CD4-positive, alpha-beta T cell treated with Interleukin-12 subunit alpha and Interleukin-12 subunit beta, for 1 hour (primary cell): ENCODE measurements around the gene DBR1.

Experiments
- DNase-seq: peaks from one replicate; pipeline ENCODE4 v3.0.0-alpha.2; 2020

Gene DBR1, protein sequence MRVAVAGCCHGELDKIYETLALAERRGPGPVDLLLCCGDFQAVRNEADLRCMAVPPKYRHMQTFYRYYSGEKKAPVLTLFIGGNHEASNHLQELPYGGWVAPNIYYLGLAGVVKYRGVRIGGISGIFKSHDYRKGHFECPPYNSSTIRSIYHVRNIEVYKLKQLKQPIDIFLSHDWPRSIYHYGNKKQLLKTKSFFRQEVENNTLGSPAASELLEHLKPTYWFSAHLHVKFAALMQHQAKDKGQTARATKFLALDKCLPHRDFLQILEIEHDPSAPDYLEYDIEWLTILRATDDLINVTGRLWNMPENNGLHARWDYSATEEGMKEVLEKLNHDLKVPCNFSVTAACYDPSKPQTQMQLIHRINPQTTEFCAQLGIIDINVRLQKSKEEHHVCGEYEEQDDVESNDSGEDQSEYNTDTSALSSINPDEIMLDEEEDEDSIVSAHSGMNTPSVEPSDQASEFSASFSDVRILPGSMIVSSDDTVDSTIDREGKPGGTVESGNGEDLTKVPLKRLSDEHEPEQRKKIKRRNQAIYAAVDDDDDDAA

DNA sequence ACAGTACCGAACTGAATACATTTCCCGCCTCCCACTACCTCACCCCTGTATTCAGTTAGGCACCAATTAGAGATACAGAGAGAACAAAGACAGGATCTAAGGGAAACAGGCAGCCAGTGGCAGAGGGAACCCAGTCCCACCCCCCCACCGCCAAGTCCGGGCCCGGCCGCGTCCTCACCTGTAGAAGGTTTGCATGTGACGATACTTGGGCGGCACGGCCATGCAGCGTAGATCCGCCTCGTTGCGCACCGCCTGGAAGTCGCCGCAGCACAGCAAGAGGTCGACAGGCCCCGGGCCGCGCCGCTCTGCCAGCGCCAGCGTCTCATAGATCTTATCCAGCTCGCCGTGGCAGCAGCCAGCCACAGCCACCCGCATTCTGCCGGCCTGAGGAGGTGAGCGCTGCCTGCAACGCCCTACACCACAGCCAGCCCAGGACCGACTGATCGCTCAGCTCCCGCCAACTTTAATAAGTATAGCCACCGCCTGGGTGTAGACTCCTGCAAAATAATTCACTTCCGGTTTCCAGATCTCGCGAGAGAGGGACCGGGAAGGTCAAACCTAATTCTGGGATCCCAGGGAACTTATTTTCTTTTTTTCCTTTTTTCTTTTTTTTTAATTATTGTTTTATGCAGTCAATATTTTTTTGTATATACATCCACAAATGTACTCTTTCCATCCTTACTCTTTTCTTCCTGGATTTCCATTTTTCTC lies at the start of gene DBR1:
Gene DBR1, minus strand, starts transcription at position 501 of the 711 bp plus-strand sequence. Its CDS starts 126 bp downstream, at position 375.
- DNase-seq, result peak; percentile 87

DNA sequence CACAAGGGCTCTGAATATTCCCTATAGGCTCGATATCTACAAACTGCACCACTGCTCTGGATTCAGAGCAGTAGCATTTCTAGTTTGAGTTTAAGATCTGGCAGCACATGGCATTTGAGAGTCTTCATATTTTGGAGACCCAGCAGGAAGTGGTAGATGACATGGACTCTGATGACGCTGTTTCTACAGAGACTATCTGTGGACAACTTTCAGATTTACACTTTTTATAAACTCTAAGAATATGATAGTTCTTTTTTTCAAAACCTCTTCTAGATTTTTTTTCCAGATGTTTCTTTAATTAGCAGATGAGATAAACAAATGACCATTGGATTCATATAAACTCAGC lies 48.2 kb upstream of the DBR1 start:
- no peak for DNase-seq

DNA sequence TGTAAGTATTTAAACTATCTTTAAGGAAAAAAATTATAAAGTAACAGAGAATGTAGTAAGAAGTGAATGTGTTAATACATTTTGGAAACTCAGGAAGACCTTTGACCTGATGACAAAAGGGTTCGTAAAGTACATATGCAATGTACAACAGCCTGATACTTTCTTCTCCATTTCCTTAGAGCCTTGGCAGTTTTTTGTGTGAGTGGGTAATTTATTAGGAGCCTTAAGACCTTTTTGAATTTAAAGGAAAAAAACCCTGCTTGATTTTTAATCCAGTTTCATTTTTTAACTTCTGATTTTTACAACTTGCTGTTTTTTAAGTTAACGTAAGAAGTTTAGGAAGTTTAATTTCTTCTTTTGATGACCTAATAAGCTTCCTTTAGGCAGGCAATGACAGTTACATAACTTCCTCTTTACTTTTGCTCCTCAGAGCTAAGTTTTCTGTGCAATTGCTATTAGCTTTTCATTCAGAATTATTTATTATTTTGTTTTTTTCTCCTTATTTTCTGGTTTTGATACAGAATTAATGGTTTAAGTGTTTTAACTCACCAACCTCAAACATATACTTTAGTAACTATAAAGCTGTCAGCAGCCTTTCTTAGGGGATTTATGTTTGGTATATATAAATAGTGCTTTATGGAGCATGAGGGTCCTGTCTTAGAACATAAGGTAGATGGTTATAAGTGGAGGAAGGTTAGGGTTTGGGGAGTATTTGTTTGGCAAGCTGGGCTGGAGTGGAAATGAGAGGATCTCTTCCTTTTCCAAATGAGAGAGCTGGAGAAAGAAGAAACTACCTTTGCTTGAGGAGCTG lies 47.6 kb upstream of the DBR1 start:
- no peak for DNase-seq

DNA sequence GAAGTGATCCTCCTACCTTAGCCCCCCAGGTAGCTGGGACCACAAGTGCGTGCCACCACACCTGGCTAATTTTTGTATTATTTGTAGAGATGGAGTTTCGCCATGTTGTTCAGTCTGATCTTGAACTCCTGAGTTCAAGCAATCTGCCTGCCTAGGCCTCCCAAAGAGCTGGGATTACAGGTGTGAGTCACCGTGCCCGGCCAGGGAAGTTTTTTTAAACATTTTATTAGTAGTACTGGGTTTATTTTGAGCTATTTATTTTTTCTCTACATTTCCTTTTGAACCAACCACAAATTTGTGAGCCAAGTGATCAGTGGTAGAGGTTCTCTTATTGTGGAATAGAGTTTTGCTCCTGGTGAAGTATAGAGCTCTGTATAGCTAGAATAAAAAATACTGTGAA lies 46.1 kb upstream of the DBR1 start:
- no peak for DNase-seq

DNA sequence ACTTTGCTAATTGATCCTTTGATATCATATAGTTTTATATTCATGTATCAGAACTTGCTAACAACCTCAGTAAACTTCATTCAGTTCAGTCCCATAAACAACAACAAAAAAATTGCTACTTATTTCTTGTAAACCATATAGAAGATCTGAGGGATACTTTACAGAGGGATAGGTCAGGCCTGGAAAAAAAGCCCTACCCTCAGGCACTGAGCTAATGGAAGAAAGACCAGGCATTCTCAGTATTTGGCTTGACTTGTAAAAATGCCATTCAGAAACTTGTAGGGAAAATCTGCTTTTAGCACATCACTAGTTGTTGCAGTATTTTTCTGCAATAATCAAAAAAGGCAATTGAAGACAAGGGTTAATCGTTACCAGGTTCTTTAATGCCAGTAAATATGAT lies 45.5 kb upstream of the DBR1 start:
- DNase-seq, result no peak

DNA sequence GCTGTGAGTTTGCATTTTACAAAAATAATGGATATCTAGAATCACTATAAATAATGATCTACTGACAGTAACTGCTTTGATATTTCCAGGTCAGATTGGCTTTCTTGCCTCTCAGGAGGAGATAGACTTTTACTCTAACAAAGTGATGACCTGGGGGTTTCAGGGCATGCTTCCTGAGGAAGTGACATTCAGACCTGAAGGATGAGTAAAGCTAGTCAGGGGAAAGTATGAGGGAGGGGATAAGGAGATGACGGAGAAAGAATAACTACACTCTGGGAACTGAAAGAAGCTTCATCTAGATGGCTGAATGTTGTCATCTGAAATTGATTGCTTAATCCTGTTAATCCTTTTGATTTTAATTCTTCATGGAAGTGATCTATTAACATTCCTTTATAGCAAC lies 44.5 kb upstream of the DBR1 start:
- DNase-seq, result no peak

DNA sequence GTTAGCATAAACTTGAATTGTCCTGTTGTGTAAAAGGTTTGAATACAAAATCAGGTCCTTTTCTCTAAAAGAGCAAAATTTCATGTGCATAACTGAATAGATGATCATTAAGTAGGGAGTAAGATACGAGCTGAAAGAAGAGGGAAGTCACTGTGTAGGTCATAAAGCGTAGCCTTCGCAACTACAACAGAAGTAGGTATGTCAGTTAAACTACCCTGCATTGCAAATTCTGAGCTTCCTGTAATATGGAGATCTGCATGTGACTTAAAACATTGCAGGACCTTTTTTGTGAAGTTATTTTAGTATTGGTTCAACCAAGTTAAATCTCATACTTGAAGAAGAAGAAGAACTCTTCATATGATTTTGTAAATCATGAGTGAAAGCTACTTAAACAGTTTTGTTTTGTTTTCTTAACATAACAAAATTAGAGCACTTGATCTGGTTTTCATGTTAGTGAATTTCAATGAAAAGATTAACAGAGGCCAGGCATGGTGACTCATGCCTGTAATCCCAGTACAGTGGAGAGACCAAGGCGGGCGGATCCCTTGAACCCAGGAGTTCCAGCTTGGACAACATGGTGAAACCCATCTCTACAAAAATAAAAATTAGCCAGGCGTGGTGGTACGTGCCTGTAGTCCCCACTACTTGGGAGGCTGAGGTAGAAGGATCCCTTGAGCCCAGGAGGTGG lies 38.8 kb upstream of the DBR1 start:
- DNase-seq, result no peak

DNA sequence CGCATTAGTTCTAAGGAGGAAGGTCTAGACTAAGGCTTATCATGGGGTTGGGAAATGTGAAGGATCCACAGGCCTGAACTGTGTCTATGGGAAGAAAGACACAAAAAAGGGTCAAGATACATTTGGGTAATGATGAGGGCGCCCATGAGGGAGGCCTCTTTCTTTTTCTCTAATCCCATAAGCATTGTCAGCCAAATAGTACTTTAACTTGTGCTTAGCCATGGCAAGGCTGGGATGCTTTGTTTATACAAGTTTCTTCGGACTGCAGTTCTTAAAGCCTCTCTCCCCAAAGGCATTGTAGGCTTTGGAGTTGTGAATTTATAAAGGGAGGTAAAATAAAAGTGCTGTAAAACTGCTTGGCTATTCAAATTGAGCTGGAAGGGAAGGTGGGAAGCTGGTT lies 35.8 kb upstream of the DBR1 start:
- no peak for DNase-seq

DNA sequence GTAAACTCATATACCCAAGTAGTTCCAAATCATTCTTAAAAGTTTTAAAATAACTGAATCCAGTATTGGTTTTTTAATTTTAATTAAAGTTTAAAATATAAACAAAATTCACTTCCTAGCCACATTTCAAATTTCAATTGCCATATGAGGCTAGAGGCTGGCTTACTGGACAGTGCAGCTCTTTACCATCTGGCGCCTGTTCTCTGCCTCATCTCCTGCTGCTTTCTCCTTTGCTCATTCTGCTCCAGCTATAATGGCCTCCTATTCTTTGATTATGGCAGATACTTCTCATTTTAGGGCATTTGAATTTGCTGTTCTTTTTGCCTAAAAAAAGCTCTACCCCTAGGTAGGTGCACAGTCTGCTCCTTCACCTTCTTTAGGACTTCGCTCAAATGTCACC lies 31.5 kb upstream of the DBR1 start:
- no peak for DNase-seq

DNA sequence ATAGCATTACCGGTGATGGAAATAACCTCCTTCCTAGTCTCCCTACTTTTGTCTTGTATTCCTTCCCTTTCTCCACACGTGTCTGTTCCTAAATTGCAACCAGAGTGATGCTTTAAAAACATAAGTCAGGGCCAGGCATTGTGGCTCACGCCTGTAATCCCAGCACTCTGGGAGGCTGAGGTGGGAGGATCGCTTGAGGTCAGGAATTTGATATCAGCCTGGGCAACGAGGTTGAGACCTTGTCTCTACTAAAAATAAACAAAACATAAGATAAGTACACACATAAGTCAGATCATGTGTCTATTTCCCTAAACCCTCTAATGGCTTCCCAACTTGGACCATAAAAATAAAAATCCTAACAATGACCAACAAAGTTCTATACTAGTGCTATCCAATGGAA lies 30.8 kb upstream of the DBR1 start:
- DNase-seq, result no peak

DNA sequence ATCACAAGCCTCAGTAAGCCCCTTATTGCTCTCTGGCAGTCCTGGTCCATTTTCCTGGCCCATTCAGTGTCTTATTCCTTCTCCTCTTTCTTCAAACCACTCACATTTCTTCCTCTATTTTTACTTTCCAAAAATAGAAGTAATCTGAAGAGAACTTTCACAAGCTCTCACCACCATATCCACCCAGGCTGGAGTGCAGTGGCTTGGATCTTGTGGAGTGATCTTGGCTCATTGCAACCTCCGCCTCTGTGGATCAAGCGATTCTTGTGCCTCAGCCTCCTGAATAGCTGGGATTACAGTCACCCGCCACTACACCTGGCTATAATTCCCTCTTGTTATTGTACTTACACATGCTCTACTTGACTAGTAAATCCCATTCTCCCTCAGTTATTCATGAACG lies 29.2 kb upstream of the DBR1 start:
- no peak for DNase-seq

DNA sequence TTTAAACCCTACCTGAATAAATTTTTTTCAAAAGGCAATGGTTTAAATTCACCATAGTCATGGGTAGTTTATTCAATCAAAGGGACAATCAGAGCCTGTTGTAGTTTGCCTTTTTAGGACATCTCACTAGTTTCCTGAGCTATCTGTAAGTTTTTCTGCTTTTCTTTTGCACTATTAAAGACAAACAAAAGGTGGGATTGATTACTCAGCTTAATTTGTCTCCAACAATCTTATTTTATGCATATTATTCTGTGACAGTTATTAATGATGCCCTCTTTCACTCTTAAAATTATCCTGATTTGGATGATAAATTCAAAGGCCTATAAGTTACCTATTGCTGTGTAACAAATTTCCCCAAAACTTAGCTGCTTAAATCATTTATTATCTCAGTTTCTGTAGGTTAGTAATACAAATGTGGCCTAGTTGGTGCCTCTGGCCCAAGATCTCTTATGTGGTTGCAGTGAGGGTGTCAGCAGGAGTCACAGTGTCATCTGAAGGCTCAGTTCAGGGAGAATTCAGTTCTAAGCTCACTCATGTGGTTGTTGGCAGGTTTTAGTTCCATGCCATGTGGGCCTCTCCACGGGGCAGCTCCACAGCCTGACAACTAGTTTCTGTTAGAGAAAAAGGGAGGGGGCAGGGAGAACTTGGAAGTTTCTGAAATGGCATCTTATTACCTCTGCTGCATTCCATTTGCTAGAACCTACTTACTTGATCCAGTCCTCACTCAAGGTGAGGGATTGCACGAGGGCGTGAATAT lies 28.4 kb upstream of the DBR1 start:
- DNase-seq, result no peak

DNA sequence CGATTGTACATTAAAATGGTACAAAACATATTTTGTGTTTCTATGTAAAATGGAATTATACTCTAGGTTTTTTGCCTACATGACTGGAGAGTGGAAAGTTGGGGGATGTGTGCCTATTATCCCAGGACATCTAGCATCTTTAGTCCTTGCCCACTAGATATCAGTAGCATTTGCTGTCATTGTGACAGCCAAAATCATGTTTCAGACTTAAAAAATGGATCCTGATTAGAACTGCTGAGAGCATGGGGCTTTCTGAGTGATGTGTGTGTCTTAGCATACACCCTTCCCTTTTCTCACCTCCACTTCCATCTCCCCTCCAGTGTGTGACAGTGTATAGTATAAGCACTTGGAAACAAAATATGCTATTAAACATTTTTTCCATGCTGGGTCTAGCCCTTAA lies 25.7 kb upstream of the DBR1 start:
- DNase-seq, result no peak

DNA sequence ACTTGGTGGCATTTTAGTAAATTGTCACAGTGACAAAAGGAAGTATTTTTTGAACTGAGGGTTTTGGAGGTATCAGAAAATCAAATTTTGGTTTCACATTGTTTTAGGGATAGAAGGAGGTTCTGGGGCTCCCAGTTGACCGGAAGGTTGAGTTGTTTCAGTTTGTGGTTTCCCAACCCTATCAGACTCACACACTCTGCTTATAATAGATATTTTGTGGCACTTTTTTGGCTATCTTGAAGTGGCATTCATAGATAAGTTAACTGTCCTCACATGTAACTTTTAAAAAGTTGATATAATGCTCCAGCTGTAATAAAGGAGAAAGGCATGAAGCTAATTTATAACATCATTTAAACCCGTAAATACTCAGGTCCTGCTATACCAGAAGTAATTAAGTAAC lies 25.1 kb upstream of the DBR1 start:
- no peak for DNase-seq

DNA sequence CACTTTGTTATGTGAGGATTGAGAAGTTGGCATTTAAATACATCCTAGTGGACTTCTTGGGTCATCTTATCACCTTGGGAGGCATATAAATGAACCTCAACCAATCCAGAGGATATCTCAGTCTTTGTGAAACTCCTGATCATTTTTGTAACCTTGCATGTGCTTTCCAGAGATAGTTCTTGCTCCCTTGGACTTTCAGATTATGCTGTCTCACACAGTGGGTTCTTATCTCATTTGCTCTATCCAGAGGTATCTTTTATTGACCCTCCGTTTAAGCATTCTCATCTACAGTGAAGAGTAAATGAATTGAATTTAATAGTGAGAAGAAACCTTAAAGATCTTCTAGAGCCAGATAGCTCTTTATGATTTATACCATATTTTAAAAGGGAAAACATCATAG lies 22.8 kb upstream of the DBR1 start:
- no peak for DNase-seq

DNA sequence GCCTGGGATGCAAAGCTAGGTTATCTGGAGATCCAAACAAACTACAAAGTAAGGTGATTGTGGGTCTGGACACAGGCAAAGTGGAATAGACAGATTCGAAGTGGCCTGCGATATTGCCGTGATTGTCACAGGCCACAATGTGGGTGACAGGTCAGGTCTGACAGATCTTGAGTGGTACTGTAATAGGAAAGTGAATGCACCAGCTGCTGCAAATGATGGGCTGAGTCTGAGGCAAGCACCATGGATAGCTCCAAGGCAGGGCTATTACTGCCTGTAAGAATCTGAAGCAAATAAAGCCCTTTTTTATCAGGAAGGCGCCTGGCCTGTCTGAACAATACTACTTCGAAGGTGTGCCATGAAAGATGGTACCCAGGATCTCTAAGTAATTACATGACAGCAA lies 22.3 kb upstream of the DBR1 start:
- no peak for DNase-seq

DNA sequence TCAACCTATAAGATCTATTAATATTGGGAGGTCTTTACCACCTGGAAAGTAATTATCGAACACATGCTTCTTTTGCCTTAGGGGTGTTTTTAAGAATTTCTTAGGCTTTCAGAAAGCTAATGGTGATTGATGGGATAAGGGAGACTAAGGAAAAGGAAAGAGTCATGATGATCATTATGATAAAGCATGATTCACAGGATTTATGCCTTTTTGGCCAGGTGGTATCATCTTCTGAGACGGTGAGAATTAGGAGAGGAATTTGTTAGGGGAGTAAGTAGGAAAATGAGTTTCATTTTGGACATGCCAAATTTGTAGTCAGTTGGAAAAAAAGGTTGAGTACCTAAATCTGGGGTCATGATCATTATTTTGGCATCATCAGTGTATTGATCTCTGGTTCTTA lies 21.3 kb upstream of the DBR1 start:
- DNase-seq, result no peak

DNA sequence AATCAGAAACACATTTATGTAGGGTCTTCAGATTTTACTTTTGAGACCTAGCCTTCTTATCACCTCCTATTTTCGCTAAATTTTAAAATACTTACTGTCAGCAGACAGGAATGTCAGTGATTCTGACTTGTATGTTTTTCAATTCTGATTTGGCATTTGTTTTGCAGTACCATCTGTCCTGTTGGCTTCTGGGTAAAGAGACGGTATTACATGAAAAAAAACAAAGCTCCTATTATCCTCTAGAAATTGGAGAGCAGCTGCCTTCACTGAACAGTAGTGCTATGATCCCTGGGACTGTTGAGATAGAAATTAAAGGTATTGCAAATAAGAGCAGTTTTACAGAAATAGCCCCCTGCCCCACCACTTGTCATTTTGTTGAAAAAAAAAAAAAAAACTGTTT lies 20.8 kb upstream of the DBR1 start:
- no peak for DNase-seq

DNA sequence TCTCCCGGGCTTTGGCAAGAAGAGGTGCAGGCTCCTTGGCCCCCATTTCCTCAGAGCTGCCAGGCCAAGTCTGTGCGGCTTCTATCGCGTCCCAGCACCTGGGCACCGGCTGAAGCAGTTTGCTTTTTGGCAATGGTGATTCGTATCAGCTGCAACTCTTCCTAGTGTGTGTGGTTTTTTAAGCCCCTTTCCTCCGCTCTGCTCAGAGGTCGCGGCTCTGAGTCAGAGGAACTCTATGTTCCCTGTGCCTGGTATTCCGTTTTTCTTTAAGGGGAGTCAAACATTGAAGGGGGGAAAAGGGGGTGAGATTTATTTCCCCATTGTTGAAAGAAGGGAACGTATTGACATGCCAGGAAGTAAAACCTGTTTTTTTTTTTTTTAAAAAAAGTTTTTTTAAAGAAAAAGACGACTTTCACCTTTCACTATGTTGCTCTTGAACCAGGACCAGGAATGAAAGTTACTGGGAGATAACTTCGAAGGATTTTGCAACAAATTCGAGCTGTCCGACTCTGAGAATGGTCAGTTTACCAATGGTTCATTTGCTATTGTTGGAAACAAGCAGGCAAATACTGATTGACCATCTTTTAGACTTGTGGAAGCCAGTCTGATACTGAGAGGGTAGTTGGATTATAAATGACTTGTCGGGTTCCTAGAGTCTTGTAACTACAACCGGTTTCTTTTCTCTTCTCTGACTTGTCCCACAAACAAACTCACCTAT lies 13.5 kb upstream of the DBR1 start:
- peak; percentile 35 for DNase-seq

DNA sequence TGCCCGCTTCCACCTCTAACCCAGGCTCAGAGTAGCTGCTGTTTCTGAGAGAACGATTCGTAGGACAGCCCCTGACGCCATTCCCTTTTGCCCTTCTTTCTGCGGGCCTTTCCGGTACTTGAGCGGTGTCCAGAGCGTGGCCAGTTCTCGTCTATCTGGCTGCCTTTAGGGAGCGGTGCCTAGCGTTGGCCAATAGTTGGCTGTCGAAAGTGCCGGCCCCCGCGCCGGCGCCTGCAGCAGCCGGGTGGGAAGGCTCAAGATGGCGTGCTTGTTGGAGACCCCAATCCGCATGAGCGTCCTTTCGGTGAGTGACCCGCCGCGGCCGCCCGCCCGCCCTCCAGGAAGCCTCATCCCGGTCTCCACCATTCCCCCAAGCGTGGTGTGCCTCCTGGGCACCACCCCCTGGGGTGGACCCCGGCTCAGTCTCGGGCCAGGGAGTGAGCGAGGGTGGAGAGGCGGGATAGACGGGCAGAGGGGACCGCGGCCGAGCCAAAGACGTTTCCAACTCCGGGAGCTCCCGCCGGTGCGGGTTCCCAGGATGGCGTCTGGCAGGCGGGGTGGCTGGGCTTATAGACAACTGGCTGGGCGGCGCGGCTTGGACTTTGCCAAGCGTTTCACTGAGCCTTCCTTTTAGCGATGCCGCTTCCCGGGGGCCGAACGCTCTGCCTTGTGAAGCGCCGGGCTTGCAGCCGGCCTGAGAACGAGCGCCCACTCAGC lies 12.7 kb upstream of the DBR1 start, which contains the start of gene ARMC8:
Gene ARMC8, plus strand, starts transcription at position 6 of the 717 bp plus-strand sequence. Its CDS starts 254 bp downstream, at position 260.
- no peak for DNase-seq
